Activated T-cell treated with anti-CD3 and anti-CD28 coated beads, Interleukin-2, amount 50 U/mL, for 24 hours (primary cell): ENCODE data around the gene TDRD1.
A peak's percentile ranks its signal among the peaks of the same experiment; 100 is the strongest.
"Not testable (repeated sequence)": the region's sequence is repeated elsewhere in the genome, so short reads cannot be mapped to it uniquely, and the experiment has no call there.

ENCODE experiments used
- DNase-seq: peaks from one replicate; pipeline ENCODE4 v3.0.0-alpha.2; 2020
- H3K27ac Mint-ChIP-seq: 2 replicates; pipeline ENCODE4 v1.8.0; 2020; ENCODE audit warnings: mild to moderate bottlenecking, mixed read lengths
- H3K27me3 Mint-ChIP-seq: 2 replicates; pipeline ENCODE4 v1.8.0; 2020; ENCODE audit warnings: mixed read lengths
- H3K36me3 Mint-ChIP-seq: 2 replicates; pipeline ENCODE4 v1.8.0; 2020; ENCODE audit warnings: low read depth, mixed read lengths
- H3K4me1 Mint-ChIP-seq: 2 replicates; pipeline ENCODE4 v1.8.0; 2020; ENCODE audit warnings: low read depth, mixed read lengths
- H3K4me3 Mint-ChIP-seq: 2 replicates; pipeline ENCODE4 v1.8.0; 2020; ENCODE audit warnings: mild to moderate bottlenecking, moderate library complexity, mixed read lengths
- H3K9me3 Mint-ChIP-seq: 2 replicates; pipeline ENCODE4 v1.8.0; 2020; ENCODE audit warnings: mixed read lengths

TDRD1 gene, protein sequence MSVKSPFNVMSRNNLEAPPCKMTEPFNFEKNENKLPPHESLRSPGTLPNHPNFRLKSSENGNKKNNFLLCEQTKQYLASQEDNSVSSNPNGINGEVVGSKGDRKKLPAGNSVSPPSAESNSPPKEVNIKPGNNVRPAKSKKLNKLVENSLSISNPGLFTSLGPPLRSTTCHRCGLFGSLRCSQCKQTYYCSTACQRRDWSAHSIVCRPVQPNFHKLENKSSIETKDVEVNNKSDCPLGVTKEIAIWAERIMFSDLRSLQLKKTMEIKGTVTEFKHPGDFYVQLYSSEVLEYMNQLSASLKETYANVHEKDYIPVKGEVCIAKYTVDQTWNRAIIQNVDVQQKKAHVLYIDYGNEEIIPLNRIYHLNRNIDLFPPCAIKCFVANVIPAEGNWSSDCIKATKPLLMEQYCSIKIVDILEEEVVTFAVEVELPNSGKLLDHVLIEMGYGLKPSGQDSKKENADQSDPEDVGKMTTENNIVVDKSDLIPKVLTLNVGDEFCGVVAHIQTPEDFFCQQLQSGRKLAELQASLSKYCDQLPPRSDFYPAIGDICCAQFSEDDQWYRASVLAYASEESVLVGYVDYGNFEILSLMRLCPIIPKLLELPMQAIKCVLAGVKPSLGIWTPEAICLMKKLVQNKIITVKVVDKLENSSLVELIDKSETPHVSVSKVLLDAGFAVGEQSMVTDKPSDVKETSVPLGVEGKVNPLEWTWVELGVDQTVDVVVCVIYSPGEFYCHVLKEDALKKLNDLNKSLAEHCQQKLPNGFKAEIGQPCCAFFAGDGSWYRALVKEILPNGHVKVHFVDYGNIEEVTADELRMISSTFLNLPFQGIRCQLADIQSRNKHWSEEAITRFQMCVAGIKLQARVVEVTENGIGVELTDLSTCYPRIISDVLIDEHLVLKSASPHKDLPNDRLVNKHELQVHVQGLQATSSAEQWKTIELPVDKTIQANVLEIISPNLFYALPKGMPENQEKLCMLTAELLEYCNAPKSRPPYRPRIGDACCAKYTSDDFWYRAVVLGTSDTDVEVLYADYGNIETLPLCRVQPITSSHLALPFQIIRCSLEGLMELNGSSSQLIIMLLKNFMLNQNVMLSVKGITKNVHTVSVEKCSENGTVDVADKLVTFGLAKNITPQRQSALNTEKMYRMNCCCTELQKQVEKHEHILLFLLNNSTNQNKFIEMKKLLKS

GRCh38 chr10:114179148-114179547 lies at the start of gene TDRD1:
TDRD1 (plus strand) TSS chr10:114179353; CDS start chr10:114187832, 8,479 bp downstream.
- Mint-ChIP-seq H3K4me1 (peaks cover 19% of the 10 kb centered on the region), H3K27me3 (no peaks in the 10 kb centered on the region), H3K36me3 (peaks cover 2% of the 10 kb centered on the region), H3K4me3 (peak within 1 kb of the TSS; percentile 39), H3K27ac (peak within 1 kb of the TSS; percentile 11), H3K9me3 (no peaks in the 10 kb centered on the region)
- DNase-seq = no peak

DNA sequence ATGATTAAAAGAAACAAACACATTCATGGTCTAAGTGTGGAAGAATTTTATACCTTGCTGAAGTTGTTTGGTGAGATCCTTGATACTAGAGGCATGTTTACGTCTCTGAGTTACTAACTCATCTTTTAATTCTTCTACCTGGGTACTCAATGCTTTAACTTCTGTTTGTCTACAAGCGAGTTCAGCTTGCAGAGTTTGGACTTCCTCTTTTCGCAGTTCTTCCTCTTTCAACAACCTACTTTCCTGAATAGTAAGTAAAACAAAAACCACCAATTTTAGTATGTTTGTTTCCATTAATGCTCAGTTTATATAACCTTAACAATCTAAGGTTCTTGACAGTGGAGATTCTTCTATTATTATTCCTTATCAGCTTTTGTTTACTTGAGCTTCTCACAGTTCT lies 48.1 kb upstream of the TDRD1 start:
- H3K4me3 Mint-ChIP-seq = no peak overlapping the region
- H3K9me3 Mint-ChIP-seq = no peaks in the 10 kb centered on the region
- H3K27ac Mint-ChIP-seq = no peak overlapping the region
- H3K4me1 Mint-ChIP-seq = no peaks in the 10 kb centered on the region
- H3K36me3 Mint-ChIP-seq = peaks cover 82% of the 10 kb centered on the region
- H3K27me3 Mint-ChIP-seq = no peaks in the 10 kb centered on the region
- no peak for DNase-seq

- H3K27me3 Mint-ChIP-seq = no peaks in the 10 kb centered on the region
- peaks cover 66% of the 10 kb centered on the region for H3K36me3 Mint-ChIP-seq
- no peaks in the 10 kb centered on the region for H3K9me3 Mint-ChIP-seq
- H3K4me3 Mint-ChIP-seq = no peak overlapping the region
- no peak for DNase-seq
- H3K27ac Mint-ChIP-seq = no peak overlapping the region
- no peaks in the 10 kb centered on the region for H3K4me1 Mint-ChIP-seq
Measured at GRCh38 chr10:114135476-114135875, 43.7 kb upstream of the TDRD1 start.

DNA sequence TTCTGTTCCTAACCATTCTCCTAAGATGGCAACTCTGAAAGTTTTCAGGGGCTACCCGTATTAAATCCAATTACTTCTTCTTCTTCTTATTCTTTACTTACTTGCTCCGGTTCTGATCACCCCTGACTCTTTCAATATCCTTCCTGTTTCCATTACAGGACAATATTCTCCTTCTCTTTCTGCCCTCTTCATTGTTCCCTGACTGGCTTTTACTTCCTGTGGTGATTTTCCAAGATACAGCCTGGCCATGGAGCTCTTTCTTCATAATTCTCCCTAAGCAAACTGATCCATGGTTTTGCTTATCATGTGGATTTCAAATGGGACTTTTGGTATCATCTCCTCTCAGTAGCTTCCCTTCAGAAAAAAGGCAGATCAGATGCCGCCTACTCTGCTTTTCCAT lies 40.6 kb upstream of the TDRD1 start:
- Mint-ChIP-seq H3K36me3 (peaks cover 75% of the 10 kb centered on the region), H3K4me1 (no peaks in the 10 kb centered on the region), H3K4me3 (no peak overlapping the region), H3K27me3 (no peaks in the 10 kb centered on the region), H3K9me3 (no peaks in the 10 kb centered on the region), H3K27ac (no peak overlapping the region)
- no peak for DNase-seq

GRCh38 chr10:114140036-114140435 lies 39.1 kb upstream of the TDRD1 start:
- Mint-ChIP-seq H3K27ac (no peak overlapping the region), H3K9me3 (no peaks in the 10 kb centered on the region), H3K27me3 (no peaks in the 10 kb centered on the region), H3K4me1 (no peaks in the 10 kb centered on the region), H3K36me3 (peaks cover 69% of the 10 kb centered on the region), H3K4me3 (no peak overlapping the region)
- no peak for DNase-seq

DNA sequence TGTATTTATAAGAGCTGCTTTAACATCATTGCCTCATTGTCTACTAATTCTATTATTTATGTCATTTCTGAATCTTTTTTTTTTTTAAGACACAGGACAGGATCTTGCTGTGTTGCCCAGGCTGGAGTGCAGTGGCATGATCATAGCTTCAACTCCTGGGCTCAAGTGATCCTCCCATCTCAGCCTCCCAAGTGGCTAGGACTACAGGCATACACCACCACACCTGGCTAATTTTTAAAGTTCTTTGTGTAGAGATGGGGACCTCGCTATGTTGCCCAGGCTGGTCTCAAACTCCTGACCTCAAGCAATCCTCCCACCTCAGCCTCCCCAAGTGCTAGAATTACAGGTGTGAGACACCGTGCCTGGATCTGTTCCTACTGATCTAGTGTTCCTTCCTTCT lies 38.3 kb upstream of the TDRD1 start:
- H3K9me3 Mint-ChIP-seq, H3K4me1 Mint-ChIP-seq, H3K4me3 Mint-ChIP-seq, DNase-seq, H3K27me3 Mint-ChIP-seq, H3K27ac Mint-ChIP-seq: not testable (repeated sequence)
- peaks cover 68% of the 10 kb centered on the region for H3K36me3 Mint-ChIP-seq

- peaks cover 69% of the 10 kb centered on the region for H3K36me3 Mint-ChIP-seq
- no peak overlapping the region for H3K4me3 Mint-ChIP-seq
- no peaks in the 10 kb centered on the region for H3K27me3 Mint-ChIP-seq
- H3K4me1 Mint-ChIP-seq = no peaks in the 10 kb centered on the region
- H3K27ac Mint-ChIP-seq = no peak overlapping the region
- H3K9me3 Mint-ChIP-seq = no peaks in the 10 kb centered on the region
- DNase-seq = no peak
Measured at GRCh38 chr10:114142018-114142417, 37.1 kb upstream of the TDRD1 start.

- Mint-ChIP-seq H3K4me1 (no peaks in the 10 kb centered on the region), H3K4me3 (no peak overlapping the region), H3K27me3 (no peaks in the 10 kb centered on the region), H3K27ac (no peak overlapping the region), H3K9me3 (no peaks in the 10 kb centered on the region), H3K36me3 (peaks cover 76% of the 10 kb centered on the region)
- no peak for DNase-seq
Measured at GRCh38 chr10:114143160-114143559, 36.0 kb upstream of the TDRD1 start.

GRCh38 chr10:114149476-114149875 lies 29.7 kb upstream of the TDRD1 start:
- H3K27ac Mint-ChIP-seq, DNase-seq, H3K9me3 Mint-ChIP-seq, H3K27me3 Mint-ChIP-seq, H3K4me3 Mint-ChIP-seq: not testable (repeated sequence)
- H3K36me3 Mint-ChIP-seq = peaks cover 74% of the 10 kb centered on the region
- peaks cover 14% of the 10 kb centered on the region for H3K4me1 Mint-ChIP-seq

DNA sequence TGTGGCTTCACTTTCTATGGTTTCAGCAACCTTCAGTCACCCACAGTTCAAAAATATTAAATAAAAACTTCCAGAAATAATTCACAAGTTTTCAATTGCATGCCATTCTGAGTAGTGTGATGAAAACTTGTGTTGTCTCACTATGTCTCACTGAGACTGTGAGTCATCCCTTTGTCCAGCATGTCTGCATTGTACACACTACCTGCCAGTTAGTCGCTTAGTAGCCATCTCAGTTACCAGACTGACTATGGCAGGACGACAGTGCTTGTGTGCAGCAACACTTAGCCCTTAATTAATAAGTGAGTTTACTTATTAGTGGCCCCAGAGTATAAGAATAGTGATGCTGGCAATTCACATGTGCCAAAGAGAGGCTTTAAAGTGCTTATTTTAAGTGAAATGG lies 27.7 kb upstream of the TDRD1 start:
- no peak overlapping the region for H3K4me3 Mint-ChIP-seq
- H3K36me3 Mint-ChIP-seq = peaks cover 75% of the 10 kb centered on the region
- H3K27ac Mint-ChIP-seq = peak overlapping the region; percentile 14
- DNase-seq = no peak
- no peaks in the 10 kb centered on the region for H3K27me3 Mint-ChIP-seq
- peaks cover 18% of the 10 kb centered on the region for H3K4me1 Mint-ChIP-seq
- H3K9me3 Mint-ChIP-seq = no peaks in the 10 kb centered on the region

- H3K27ac Mint-ChIP-seq = peak overlapping the region; percentile 14
- no peak for DNase-seq
Measured at GRCh38 chr10:114151892-114152291, 27.3 kb upstream of the TDRD1 start.

GRCh38 chr10:114157912-114158311 lies 21.2 kb upstream of the TDRD1 start:
- Mint-ChIP-seq H3K27ac (no peak overlapping the region), H3K4me1 (peaks cover 25% of the 10 kb centered on the region), H3K36me3 (peaks cover 66% of the 10 kb centered on the region), H3K27me3 (no peaks in the 10 kb centered on the region), H3K4me3 (no peak overlapping the region), H3K9me3 (no peaks in the 10 kb centered on the region)
- DNase-seq = no peak

More at GRCh38 chr10:114151892-114152291, 27.3 kb upstream of the TDRD1 start:
- Mint-ChIP-seq H3K36me3 (peaks cover 75% of the 10 kb centered on the region), H3K27me3 (no peaks in the 10 kb centered on the region), H3K4me1 (peaks cover 18% of the 10 kb centered on the region), H3K4me3 (no peak overlapping the region), H3K9me3 (no peaks in the 10 kb centered on the region)

DNA sequence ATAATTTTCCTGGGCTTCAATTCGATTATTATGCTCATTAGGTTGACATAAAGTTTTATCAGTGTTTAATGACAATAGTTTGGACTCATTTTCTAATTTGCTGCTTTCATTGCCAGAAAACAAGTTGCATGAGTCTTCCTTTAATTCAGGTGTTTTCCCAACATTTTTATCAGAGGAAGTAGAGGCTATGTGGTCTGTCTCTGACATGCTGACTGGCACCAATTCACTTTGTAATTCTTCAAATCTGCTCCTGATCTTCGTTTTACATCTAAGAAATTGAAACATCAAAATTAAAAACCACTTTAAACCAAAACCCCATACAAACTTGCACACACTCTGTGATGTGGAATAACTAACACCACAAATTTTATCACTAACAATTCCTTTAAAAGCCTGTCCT lies 16.1 kb upstream of the TDRD1 start:
- Mint-ChIP-seq H3K36me3 (peaks cover 61% of the 10 kb centered on the region), H3K4me3 (no peak overlapping the region), H3K4me1 (peaks cover 46% of the 10 kb centered on the region), H3K27ac (peak overlapping the region; percentile 70), H3K27me3 (no peaks in the 10 kb centered on the region), H3K9me3 (no peaks in the 10 kb centered on the region)
- no peak for DNase-seq

GRCh38 chr10:114166043-114166442 lies 13.1 kb upstream of the TDRD1 start:
- H3K27me3 Mint-ChIP-seq = no peaks in the 10 kb centered on the region
- H3K4me1 Mint-ChIP-seq = peaks cover 59% of the 10 kb centered on the region
- peaks cover 68% of the 10 kb centered on the region for H3K36me3 Mint-ChIP-seq
- no peak for DNase-seq
- no peak overlapping the region for H3K4me3 Mint-ChIP-seq
- H3K9me3 Mint-ChIP-seq = peaks cover 7% of the 10 kb centered on the region
- no peak overlapping the region for H3K27ac Mint-ChIP-seq
